SK-N-SH (cell line): ENCODE results near the gene OR5M11.

Experiments
- FOXM1 ChIP-seq: IDR thresholded peaks from 2 replicates; pipeline ENCODE4 v1.4.0; 2012; ENCODE audit warnings: low read depth, mild to moderate bottlenecking
- JUND ChIP-seq: IDR thresholded peaks from 2 replicates; pipeline ENCODE4 v1.4.0; 2012
- POLR2AphosphoS5 ChIP-seq: IDR thresholded peaks from 2 replicates; pipeline ENCODE4 v1.6.1; 2012; ENCODE audit warnings: low read depth, low read length
- TF ChIP-seq, protein P1 (sequence below): fragments of 200-600 bp; sonication (generic); IDR thresholded peaks from 2 replicates; pipeline ENCODE4 v1.6.1; 2017; ENCODE audit warnings: antibody characterized with exemption, mild to moderate bottlenecking, moderate library complexity
- TF ChIP-seq, protein P2 (sequence below): IDR thresholded peaks from 2 replicates; pipeline ENCODE4 v1.4.0; 2012; ENCODE audit warnings: low read depth

DNA sequence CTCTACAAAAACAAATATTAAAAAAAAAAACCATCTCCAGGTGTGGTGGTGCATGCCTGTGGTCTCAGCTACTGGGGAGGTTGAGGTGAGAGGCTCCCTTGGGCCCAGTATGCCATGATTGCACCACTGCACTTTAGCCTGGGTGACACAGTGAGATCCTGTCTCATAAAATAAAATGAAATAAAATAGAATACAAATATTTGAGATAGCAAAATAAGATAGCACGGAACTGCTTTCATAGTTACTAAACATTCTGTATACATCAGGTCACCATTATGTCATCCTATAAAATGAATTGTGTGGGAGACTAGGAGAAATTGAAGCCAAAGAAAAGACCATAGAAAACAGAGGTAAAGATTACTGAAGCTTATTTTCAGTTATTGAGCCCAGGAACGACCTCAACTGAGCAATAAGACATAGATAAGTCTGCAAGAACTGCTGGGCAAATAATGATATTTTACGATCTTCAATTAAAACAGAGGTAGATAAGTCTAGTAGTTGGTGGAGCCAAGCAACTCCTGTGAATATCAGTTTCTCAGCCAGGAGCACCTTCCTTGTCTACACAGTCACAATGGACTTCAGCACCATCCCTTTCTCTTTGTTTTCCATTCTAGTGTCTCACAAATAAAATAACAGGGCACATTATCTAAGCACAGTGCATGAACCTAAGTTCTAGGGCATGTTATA is 9.9 kb downstream of the OR5M11 start:
- TF ChIP-seq, protein P1, sequence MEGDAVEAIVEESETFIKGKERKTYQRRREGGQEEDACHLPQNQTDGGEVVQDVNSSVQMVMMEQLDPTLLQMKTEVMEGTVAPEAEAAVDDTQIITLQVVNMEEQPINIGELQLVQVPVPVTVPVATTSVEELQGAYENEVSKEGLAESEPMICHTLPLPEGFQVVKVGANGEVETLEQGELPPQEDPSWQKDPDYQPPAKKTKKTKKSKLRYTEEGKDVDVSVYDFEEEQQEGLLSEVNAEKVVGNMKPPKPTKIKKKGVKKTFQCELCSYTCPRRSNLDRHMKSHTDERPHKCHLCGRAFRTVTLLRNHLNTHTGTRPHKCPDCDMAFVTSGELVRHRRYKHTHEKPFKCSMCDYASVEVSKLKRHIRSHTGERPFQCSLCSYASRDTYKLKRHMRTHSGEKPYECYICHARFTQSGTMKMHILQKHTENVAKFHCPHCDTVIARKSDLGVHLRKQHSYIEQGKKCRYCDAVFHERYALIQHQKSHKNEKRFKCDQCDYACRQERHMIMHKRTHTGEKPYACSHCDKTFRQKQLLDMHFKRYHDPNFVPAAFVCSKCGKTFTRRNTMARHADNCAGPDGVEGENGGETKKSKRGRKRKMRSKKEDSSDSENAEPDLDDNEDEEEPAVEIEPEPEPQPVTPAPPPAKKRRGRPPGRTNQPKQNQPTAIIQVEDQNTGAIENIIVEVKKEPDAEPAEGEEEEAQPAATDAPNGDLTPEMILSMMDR = no peak
- TF ChIP-seq, protein P2, sequence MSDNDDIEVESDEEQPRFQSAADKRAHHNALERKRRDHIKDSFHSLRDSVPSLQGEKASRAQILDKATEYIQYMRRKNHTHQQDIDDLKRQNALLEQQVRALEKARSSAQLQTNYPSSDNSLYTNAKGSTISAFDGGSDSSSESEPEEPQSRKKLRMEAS = no peak
- TF ChIP-seq POLR2AphosphoS5 (no peak), FOXM1 (no peak), JUND (no peak)
